Skeletal muscle cell (primary cell): ENCODE data around the gene CRTC3.
A peak's percentile ranks its signal among the peaks of the same experiment; 100 is the strongest.
"Not testable (repeated sequence)": the region's sequence is repeated elsewhere in the genome, so short reads cannot be mapped to it uniquely, and the experiment has no call there.

Source experiments
- DNase-seq: peaks from one replicate; pipeline ENCODE4 v3.0.0-alpha.2; 2010; ENCODE audit warnings: low read depth
- H3K4me3 ChIP-seq: 2 replicates; pipeline ENCODE4 v1.5.1; 2011; ENCODE audit warnings: low read depth, mild to moderate bottlenecking, control low read depth, low read length, moderate library complexity

The CRTC3 gene

DNA sequence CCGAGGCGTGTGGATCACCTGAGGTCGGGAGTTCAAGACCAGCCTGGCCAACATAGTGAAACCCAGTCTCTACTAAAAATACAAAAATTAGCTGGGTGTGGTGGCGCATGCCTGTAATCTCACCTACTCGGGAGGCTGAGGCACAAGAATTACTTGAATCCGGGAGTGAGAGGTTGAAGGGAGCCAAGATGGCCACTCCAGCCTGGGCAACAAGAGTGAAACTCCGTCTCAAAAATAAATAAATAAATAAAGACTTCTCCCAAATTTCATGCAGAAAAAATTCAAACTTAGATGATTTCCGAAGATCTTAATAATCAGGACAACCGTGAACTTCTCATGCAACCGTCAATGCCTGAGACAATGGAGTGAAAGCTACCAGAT, 134.3 kb downstream of the CRTC3 start:
- DNase-seq, H3K4me3 ChIP-seq: not testable (repeated sequence)

DNA sequence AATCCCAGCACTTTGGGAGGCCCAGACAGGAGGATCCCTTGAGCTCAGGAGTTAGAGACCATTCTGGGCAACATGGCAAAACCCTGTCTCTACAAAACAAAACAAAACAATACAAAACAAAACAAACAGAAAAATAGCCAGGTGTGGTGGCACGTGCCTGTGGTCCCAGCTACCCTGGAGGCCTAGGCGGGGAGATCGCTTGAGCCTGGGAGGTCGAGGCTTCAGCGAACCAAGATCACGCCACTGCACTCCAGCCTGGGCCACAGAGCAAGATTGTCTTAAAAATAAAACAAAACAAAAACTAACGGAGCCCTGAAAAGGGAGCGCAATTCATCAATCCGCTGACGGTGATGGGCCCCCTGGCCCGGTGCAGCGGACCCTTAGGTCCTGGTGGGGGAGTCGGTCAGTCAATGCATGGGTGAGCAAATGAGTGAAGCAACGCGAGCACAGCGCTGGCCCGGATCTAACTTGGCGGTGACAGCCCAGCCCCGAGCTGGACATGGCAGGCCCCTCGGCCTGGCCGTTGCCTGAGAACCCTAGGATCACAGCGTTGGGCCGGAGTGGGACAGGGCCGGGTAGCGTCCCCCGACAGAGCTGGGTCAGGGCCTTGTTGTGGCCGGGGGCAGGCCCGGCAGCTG, 135.0 kb downstream of the CRTC3 start:
- no peak for DNase-seq

DNA sequence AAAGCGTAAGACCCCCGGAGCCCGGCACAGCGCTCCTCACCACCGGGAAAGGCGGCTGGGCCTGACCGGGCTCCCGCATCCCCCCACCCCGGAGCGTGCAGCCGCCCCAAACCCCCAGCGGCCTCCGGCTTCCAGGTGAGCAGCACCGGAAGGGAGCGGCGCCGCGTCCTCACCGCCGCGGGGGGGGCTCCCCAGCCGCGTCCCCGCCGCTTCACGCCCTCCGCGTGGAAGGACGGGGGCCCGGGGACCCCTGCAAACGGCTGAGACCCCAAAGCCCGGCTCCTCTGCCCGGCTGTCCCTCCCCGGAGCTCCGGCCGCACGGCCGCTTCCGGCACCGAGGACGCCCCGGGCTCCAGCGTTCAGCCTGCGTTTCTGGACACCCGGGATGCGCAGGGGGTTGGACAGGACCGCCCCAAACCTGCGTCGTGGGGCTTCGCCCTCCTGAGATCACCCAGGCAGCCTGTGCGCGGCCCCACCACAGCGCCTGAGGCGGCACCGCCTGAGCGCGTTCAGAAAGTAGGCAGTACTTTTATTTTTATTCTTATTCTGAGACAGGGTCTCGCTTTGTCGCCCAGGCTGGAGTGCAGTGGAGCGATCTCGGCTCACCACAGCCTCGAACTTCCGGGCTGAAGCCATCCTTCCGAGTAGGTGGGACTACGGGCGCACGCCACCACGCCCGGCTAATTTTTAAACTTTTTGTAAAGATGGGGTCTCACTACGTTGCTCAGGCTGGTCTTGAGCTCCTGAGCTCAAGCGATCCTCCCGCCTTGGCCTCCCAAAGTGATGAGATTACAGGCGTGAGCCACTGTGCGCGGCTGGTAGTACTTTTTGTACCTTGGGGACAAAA, 135.8 kb downstream of the CRTC3 start:
- no peak for DNase-seq
- H3K4me3 ChIP-seq = peak overlapping the region; percentile 64

More for the DNA sequence above, 135.0 kb downstream of the CRTC3 start:
- peak overlapping the region; percentile 64 for H3K4me3 ChIP-seq

DNA sequence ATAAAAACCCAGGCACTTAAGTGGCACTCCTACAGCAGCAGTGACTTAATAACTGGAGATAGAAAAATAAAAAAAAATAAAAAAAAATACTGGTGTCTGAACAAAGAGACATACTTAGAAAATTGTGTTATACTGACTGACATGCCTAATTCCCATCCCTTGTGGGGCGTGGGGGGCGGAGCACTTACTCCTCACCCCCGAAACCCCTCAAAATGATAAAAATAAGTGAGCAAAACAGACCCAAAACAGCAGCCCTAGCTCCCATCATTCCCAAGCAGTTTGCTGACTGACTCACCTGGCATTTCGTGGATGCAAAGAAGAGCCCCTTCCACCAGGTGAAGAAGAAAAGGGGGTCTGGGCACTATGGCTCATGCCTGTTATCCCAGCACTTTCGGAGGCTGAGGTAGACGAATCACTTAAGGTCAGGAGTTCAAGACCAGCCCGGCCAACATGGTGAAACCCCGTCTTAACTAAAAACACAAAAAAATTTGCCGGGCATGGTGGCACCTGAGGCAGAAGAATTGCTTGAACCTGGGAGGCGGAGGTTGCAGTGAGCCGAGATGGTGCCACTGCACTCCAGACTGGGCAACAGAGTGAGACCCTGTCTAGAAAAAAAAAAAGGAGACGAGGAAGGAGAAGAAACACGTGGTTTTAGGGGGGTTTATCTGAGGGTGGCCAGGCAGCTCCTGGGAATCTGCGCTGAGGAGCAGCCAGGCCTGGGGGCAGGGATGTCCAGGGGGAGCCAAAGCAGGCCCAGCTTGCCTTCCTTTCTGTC, 136.6 kb downstream of the CRTC3 start:
- peak overlapping the region; percentile 64 for H3K4me3 ChIP-seq
- no peak for DNase-seq

DNA sequence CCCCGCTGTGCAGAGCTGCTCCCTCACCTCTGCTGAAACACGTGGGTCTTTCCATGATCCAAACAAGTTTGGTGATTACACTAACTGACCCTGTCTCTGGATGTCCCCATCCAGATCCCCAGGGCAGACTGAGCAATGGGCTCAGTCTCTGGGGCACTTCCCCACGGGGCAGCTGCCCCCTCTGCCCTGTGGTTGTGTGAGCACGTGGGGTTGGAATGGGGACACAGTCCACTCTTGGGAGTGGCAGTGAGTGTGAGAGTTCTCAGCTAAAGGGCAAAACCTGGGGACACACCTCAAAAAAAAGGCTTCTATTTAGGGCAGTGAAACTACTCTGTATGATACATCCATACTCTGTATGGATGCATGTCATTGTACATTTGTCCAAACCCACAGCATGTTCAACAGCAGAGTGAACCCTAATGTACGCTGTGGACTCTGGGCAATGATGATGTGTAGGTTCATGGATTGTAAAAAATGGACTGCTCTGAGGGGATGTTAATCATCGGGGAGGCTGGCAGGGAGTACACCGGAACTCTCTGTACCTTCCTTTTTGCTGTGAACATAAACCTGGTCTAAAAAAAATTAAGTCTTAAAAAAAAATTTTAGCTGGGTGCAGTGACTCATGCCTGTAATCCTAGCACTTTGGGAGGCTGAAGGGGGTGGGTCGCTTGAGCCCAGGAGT, 137.5 kb downstream of the CRTC3 start:
- DNase-seq = no peak

DNA sequence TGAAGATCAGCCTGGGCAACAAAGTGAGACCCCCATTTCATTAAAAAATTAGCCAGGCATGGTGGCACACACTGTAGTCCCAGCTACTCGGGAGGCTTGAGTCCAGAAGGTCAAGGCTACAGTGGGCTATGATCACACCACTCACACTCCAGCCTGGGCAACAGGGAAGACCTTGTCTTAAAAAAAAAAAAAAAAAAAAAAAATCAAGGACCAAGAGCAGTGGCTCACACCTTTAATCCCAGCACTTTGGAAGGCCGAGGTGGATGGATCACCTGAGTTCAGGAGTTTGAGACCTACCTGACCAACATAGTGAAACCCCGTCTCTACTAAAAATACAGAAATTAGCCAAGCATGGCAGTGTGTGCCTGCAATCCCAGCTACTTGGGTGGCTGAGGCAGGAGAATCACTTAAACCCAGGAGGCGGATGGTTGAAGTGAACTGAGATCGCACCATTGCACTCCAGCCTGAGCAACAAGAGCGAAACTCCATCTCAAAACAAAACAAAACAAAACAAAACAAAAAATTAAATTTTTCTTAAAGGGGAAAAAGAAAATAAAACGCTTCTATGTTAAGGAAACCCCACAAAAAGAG, 138.1 kb downstream of the CRTC3 start:
- DNase-seq, H3K4me3 ChIP-seq: not testable (repeated sequence)

More for the DNA sequence above, 137.5 kb downstream of the CRTC3 start:
- H3K4me3 ChIP-seq = no peak overlapping the region

DNA sequence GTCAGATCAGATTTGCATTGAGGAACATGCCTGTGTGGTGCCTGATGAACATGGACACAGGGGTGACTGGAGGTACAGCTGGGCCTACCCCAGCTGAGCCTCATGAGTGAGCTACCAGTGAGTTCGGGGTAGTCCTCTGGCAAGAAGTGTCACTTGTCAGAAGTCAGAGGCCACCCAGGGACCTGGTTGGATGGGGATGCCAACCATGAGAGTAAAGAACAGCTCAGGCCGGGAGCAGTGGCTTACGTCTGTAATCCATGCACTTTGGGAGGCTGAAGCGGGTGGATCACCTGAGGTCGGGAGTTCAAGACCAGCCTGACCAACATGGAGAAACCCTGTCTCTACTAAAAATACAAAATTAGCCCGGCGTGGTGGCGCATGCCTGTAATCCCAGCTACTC, 140.9 kb downstream of the CRTC3 start:
- not testable (repeated sequence) for H3K4me3 ChIP-seq, DNase-seq

DNA sequence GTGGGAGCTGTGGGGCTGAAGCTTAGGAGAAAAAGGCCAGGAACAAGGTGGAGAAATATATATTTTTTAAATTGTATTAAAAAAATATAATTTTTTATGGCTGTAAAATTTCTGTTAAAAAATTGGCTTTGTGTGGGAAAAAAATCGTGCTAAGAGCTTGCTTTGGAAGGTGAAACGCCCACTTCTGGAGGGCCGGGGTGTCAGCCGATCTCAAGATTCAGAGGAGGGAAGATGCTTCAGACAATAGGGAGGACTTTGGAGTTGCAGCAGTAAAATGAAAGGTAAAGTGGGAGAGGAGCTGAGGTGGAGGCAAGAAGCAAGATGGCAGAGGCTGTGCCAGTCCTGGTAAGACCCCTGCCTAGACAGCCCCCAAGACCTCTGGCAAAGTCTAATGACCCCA, 141.5 kb downstream of the CRTC3 start:
- no peak for DNase-seq
- H3K4me3 ChIP-seq = no peak overlapping the region

DNA sequence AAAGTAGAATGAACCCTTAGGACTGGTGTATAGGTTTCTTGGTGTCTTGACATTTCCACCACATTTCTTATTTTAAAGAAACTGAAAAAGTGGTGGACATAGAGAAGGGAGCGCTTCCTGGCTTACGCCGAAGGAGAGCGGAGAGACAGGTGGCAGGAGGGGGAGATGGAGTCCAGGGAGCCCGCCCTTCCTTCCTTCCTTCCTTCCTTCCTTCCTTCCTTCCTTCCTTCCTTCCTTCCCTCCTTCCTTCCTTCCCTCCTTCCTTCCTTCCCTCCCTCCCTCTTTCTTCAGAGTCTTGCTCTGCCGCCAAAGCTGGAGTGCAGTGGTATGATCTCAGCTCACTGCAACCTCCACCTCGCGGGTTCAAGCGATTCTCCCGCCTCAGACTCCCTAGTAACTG, 143.6 kb downstream of the CRTC3 start:
- not testable (repeated sequence) for H3K4me3 ChIP-seq, DNase-seq

DNA sequence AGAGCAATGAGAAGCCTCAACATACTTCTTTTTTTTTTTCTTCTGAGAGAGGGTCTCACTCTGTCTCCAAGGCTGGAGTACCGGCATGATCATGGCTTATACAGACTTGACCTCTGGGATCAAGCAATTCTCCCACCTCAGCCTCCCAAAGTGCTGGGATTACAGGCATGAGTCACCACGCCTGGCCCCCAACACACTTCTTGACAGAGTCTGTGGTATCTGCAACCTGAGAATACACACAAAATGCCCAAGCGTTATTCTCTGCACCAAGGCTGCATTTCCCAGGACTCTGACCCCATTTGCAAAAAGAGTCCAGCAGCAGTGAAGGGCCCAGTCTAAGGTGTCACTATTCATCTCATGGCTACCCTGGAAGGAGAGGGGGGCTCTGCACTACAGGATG, 144.8 kb downstream of the CRTC3 start:
- H3K4me3 ChIP-seq = no peak overlapping the region
- no peak for DNase-seq

DNA sequence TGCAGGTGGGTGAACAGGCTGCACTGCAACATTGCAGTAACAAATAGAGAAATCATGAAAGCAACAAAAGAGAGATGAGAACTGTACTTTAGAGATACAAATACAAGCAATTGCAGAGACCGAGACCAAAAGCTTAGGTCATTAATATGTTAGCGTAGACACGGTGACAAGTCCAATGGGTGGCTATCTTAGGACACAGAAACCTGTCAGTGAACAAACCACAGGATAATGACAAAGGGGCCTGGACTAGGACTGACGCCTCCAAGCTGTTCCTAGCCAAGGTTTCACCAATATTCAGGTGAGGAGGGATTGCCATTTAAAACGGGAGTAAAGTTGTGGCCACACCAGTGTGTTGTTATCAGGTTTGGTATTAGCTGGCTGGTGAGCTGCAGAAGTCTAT, 145.7 kb downstream of the CRTC3 start:
- H3K4me3 ChIP-seq = no peak overlapping the region
- no peak for DNase-seq

DNA sequence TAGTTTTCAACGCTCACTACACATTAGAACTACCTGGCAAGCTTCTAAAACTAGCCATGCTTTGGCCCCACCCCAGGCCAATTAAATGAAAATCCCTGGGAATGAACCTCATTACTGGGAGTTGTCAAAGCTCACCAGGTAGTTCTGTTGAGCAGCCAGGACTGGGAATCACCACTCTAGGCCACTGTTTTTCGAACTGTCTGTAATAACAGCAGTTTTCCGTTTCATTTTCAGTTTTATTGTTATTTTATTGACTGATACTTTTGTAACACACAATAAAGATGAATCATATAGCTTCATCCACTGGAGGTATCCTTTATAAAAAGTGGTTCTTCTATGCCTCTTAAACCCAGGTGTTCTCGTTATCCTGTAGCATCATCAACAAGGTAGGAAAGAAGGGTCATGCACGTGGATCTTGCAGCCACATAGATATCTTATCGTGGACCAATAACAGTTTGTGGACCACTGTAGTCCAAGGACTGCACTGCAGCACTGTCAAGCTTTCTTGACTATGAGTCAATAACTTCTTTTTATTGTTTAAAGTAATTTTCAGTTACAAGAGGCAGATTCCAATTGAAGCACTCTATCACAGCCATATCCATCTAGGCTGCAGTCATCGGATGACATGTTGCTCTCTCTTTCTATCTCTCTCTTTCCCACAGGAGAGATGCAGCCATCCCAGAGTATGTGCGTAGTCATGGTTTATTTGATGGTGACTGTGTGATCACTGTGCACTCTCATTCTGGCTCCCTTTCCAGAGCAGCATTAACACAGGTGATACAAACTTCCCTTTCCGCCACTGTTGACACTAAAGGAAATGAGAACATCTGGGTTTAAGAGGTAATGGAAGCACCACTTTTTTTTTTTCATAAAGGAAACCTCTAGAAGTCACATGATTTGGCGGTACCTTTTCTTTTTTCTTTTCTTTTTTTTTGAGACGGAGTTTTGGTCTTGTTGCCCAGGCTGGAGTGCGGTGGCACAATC, 148.4 kb downstream of the CRTC3 start:
- DNase-seq = no peak
- no peak overlapping the region for H3K4me3 ChIP-seq

DNA sequence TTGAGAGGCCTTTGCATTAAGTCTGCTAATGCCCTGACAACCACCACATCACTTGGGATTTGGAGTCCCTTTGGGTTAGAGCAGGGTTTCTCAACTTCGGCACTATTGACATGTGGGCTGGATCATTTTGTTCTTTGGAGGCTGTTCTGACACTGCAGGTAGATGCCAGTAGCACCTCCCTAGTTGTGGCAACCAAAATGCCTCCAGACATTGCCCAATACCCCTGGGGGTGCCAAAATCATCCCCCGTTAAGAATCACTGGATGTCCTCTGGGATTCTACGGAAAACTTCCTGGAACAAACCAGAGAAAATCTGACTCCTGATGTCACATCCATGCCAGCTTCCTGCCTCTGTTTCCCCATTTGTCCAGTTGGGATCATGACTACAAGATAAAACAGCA, 150.2 kb downstream of the CRTC3 start:
- no peak overlapping the region for H3K4me3 ChIP-seq
- no peak for DNase-seq

DNA sequence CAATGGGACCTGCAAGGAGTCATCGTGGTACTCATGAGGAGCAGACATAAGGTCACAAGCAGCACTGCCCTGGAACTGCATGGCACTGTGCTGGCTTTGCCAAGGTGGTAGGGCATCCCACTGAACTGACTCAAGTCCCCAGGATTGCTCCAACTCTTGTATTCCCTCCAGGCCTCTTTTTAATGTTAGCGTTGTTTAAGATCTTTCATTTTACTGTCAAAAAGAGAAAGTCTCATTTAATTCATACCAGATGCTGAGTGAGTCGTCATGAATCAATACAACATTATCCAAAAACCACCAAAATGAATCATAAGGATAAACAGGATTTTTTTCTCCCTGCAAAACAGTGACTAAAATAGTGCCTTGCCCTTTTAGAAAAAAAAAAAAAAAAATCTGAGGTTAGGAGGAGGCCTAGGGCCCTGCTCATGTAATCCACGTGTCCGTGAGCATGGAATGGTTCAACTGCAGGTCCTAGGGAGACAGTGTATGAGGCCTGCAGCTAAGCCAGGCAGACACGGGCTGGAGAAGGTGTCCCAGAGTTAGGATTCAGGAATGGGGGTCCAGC, 150.7 kb downstream of the CRTC3 start:
- no peak overlapping the region for H3K4me3 ChIP-seq
- DNase-seq = peak; percentile 71

DNA sequence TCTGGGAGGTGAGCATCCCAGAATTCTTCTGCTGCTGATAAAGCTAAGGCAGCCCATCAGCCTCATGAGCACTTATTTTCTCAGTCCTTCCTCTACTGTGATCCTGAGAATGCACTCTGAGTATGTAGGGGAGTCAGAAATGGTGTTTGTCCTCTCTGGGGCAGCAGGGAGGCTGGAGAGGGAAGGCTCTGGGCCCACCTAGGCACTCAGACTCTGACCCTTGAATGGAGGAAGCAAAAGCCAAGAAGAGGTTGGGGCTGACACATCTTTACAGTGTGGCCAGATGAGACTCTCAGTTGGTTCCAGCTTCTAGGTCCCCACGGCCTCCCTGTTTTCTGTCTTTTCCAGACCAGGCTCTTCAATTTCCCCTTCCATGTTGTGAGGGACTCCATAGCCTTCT, 151.3 kb downstream of the CRTC3 start:
- DNase-seq = no peak
- H3K4me3 ChIP-seq = no peak overlapping the region

DNA sequence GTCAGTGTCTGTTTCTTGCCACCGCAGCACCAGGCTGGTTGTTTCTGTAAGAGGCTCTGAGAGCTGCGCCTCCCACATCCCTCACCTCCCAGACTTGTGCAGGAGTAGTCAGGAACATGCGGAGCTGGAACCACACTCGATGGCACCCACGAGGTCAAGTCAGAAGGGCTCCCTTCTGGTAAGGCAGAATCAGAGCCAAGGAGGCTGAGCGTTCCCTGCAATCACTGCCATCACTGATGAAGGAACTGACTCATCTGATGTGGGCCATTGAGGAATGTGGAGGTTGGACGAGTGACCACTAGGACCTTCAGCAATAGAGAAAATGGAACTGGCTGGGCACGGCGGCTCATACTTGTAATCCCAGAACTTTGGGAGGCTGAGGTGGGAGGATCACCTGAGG, 151.8 kb downstream of the CRTC3 start:
- no peak overlapping the region for H3K4me3 ChIP-seq
- peak; percentile 71 for DNase-seq

DNA sequence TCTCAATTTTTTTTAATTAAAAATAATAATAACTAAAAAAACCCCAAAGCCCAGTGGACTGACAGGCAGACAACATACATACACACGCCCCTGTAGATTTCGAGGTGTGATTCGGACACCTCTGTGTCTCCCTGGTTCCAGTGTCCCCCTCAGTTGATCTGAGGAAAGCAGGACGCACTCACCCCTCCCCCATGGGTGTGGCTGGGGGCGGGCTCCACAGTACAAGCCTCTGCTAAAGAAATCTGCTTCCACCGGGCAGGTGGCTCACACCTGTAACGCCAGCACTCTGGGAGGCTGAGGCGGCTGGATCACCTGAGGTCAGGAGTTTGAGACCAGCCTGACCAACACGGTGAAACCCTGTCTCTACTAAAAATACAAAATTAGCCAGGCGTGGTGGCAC, 153.6 kb downstream of the CRTC3 start:
- no peak for DNase-seq
- H3K4me3 ChIP-seq = no peak overlapping the region

DNA sequence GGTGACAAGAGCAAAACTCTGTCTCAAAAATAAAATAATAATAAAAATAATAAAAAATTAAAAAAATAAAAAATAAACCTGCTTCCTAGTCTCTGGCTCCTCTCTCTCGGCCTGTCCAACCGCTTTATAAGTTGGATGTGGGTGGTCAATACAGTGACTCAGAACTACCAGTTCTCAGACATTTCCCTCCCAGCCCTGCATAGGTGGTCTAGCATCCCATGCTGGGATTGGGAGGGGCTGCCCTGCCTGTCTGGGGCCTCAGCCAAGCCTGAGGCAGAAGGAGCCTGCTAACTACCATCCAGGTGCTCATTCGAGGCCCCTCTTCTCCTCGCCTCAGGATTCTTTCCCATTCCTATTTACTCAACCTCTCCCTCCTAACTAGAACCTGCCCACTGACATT, 154.2 kb downstream of the CRTC3 start:
- no peak overlapping the region for H3K4me3 ChIP-seq
- DNase-seq = no peak
